Measurements from ENCODE around the gene CFAP20DC.
"Not testable (repeated sequence)": the region's sequence is repeated elsewhere in the genome, so short reads cannot be mapped to it uniquely, and the experiment has no call there.

Gene CFAP20DC

GRCh38 chr3:58751235-58751634 is 298.6 kb downstream of the CFAP20DC start:
- DNase-seq: no peak

- DNase-seq: no peak
Observed at GRCh38 chr3:58749948-58750347, 299.9 kb downstream of the CFAP20DC start.

GRCh38 chr3:58748024-58748423 is 301.8 kb downstream of the CFAP20DC start:
- DNase-seq: no peak

GRCh38 chr3:58746758-58747157 is 303.1 kb downstream of the CFAP20DC start:
- no peak for DNase-seq

GRCh38 chr3:58743296-58743695 is 306.5 kb downstream of the CFAP20DC start:
- DNase-seq: no peak

- DNase-seq: no peak
Observed at GRCh38 chr3:58742239-58742638, 307.6 kb downstream of the CFAP20DC start.

- DNase-seq: no peak
Observed at GRCh38 chr3:58737644-58738043, 312.2 kb downstream of the CFAP20DC start.

- no peak for DNase-seq
Observed at GRCh38 chr3:58731673-58732072, 318.2 kb downstream of the CFAP20DC start.

GRCh38 chr3:58728723-58729122 is 321.1 kb downstream of the CFAP20DC start:
- DNase-seq: no peak

GRCh38 chr3:58725326-58725853 is 324.4 kb downstream of the CFAP20DC start:
- no peak for DNase-seq

- DNase-seq: no peak
Observed at GRCh38 chr3:58724336-58724735, 325.5 kb downstream of the CFAP20DC start.

GRCh38 chr3:58723173-58723572 is 326.7 kb downstream of the CFAP20DC start:
- DNase-seq: no peak

- peak in 1 of 58 donors; percentile 2 for DNase-seq
Observed at GRCh38 chr3:58722561-58722960, 327.3 kb downstream of the CFAP20DC start.

- DNase-seq: no peak
Observed at GRCh38 chr3:58720526-58720925, 329.3 kb downstream of the CFAP20DC start.

- no peak for DNase-seq
Observed at GRCh38 chr3:58719684-58720083, 330.1 kb downstream of the CFAP20DC start.

GRCh38 chr3:58713715-58714401 is 336.0 kb downstream of the CFAP20DC start:
- no peak for DNase-seq

GRCh38 chr3:58711871-58712270 is 338.0 kb downstream of the CFAP20DC start:
- DNase-seq: no peak

- not testable (repeated sequence) for DNase-seq
Observed at GRCh38 chr3:58708983-58709382, 340.8 kb downstream of the CFAP20DC start.

GRCh38 chr3:58708116-58708791 is 341.6 kb downstream of the CFAP20DC start:
- DNase-seq: no peak

- no peak for DNase-seq
Observed at GRCh38 chr3:58707390-58707930, 342.4 kb downstream of the CFAP20DC start.

- no peak for DNase-seq
Observed at GRCh38 chr3:58706395-58707167, 343.2 kb downstream of the CFAP20DC start.

GRCh38 chr3:58704745-58705144 is 345.1 kb downstream of the CFAP20DC start:
- no peak for DNase-seq
